Smooth muscle cell (in vitro differentiated cells): ENCODE results near the gene CENPA. TPM values are rescaled to one million over a fixed set of nuclear protein-coding genes. Genes with fewer than 3 reads are reported as not detected.
"Not testable (repeated sequence)": the region's sequence is repeated elsewhere in the genome, so short reads cannot be mapped to it uniquely, and the experiment has no call there.

Source experiments
- DNase-seq: peaks from one replicate; lab custom pipeline; 2025; ENCODE audit not compliant: unreplicated experiment; lab: John Stamatoyannopoulos, UW
- H2AFZ ChIP-seq: fragments of 200-600 bp; sonication (generic); 2 replicates; pipeline ENCODE4 v1.6.0; 2016; ENCODE audit warnings: antibody characterized with exemption, low read depth, mild to moderate bottlenecking
- H3F3A ChIP-seq: fragments of 200-600 bp; sonication (generic); 2 replicates; pipeline ENCODE4 v1.6.0; 2017; ENCODE audit warnings: antibody characterized with exemption, low read depth
- H3K27ac ChIP-seq: fragments of 200-600 bp; sonication (generic); 2 replicates; pipeline ENCODE4 v1.5.1; 2016; ENCODE audit warnings: low read depth, mild to moderate bottlenecking
- H3K27me3 ChIP-seq: fragments of 200-600 bp; sonication (generic); 2 replicates; pipeline ENCODE4 v1.6.1; 2016; ENCODE audit warnings: low read depth, mild to moderate bottlenecking
- H3K36me3 ChIP-seq: fragments of 200-600 bp; sonication (generic); 2 replicates; pipeline ENCODE4 v1.5.1; 2016; ENCODE audit warnings: low read depth
- H3K4me1 ChIP-seq: fragments of 200-600 bp; sonication (generic); 2 replicates; pipeline ENCODE4 v1.5.1; 2016; ENCODE audit warnings: low read depth
- H3K4me2 ChIP-seq: fragments of 200-600 bp; sonication (generic); 2 replicates; pipeline ENCODE4 v1.6.0; 2016; ENCODE audit warnings: mild to moderate bottlenecking
- H3K4me3 ChIP-seq: fragments of 200-600 bp; sonication (generic); 2 replicates; pipeline ENCODE4 v1.5.1; 2016; ENCODE audit warnings: mild to moderate bottlenecking
- H3K79me2 ChIP-seq: fragments of 200-600 bp; sonication (generic); 2 replicates; pipeline ENCODE4 v1.6.0; 2016; ENCODE audit warnings: low read depth, mild to moderate bottlenecking
- H3K9ac ChIP-seq: fragments of 200-600 bp; sonication (generic); 2 replicates; pipeline ENCODE4 v1.6.0; 2016; ENCODE audit warnings: low read depth
- H3K9me3 ChIP-seq: fragments of 200-600 bp; sonication (generic); replicated peaks from 2 replicates; pipeline ENCODE4 v1.5.1; 2016; ENCODE audit warnings: low read depth
- H4K20me1 ChIP-seq: fragments of 200-600 bp; sonication (generic); 2 replicates; pipeline ENCODE4 v1.6.0; 2016; ENCODE audit warnings: low read depth
- CTCF ChIP-seq: fragments of 200-600 bp; sonication (generic); IDR thresholded peaks from 2 replicates; pipeline ENCODE4 v1.5.1; 2017; ENCODE audit warnings: borderline replicate concordance, mild to moderate bottlenecking, antibody characterized with exemption; ENCODE audit not compliant: insufficient read depth, poor library complexity, severe bottlenecking
- WGBS: methylation state at CpG from one replicate; pipeline ENCODE4 v1.1.7; 2016; ENCODE audit warnings: low lambda C conversion rate; 5-methylcytosine and 5-hydroxymethylcytosine counted together
- polyA plus RNA-seq: library from polyadenylated mRNA; unstranded; fragments of >200 nt; fragmentation: Nextera tagmentation; extraction: Ambion mirVana; gene quantifications from 2 replicates; pipeline ENCODE4 v1.2.1, GENCODE V29; 2016
- total RNA-seq: library from RNA; depleted of rRNA; stranded (reverse); fragments of >200 nt; gene quantifications from 2 replicates; pipeline ENCODE4 v1.2.3, GENCODE V29; 2014

Gene CENPA
- total and polyA plus RNA-seq, 2 experiments from 2014 or later, result 0.58 to 7.6 TPM

- TF ChIP-seq CTCF, result no peak
- H3K27ac ChIP-seq, result no peak overlapping the region
- H3K4me2 ChIP-seq, result no peak overlapping the region
- H4K20me1 ChIP-seq, result no peaks in the 10 kb centered on the region
- no peak for DNase-seq
- no peaks in the 10 kb centered on the region for H3K9me3 ChIP-seq
- H3K27me3 ChIP-seq, result no peaks in the 10 kb centered on the region
- no peaks in the 10 kb centered on the region for H3F3A ChIP-seq
- H2AFZ ChIP-seq, result no peak overlapping the region
- H3K36me3 ChIP-seq, result no peaks in the 10 kb centered on the region
- no peak overlapping the region for H3K9ac ChIP-seq
- H3K4me1 ChIP-seq, result peaks cover 2% of the 10 kb centered on the region
- no peaks in the 10 kb centered on the region for H3K79me2 ChIP-seq
- H3K4me3 ChIP-seq, result no peak overlapping the region
- WGBS, result 95% methylated on average over 3 of the region's 3 CpGs
These were observed 40.9 kb upstream of the CENPA start for GRCh38 chr2:26744953-26745352.

GRCh38 chr2:26745609-26746327, 40.1 kb upstream of the CENPA start:
- H2AFZ ChIP-seq, result no peak overlapping the region
- TF ChIP-seq CTCF, result peak; percentile 95
- H3K4me2 ChIP-seq, result no peak overlapping the region
- H3K27ac ChIP-seq, result no peak overlapping the region
- H3K36me3 ChIP-seq, result no peaks in the 10 kb centered on the region
- DNase-seq, result peak; percentile 51
- no peaks in the 10 kb centered on the region for H3K9me3 ChIP-seq
- H3K79me2 ChIP-seq, result no peaks in the 10 kb centered on the region
- no peak overlapping the region for H3K9ac ChIP-seq
- peaks cover 9% of the 10 kb centered on the region for H3K4me1 ChIP-seq
- no peaks in the 10 kb centered on the region for H3K27me3 ChIP-seq
- WGBS, result 28% methylated on average over 9 of the region's 9 CpGs
- H4K20me1 ChIP-seq, result no peaks in the 10 kb centered on the region
- no peak overlapping the region for H3K4me3 ChIP-seq
- no peaks in the 10 kb centered on the region for H3F3A ChIP-seq

- H3K4me3 ChIP-seq, result no peak overlapping the region
- H3K36me3 ChIP-seq, result no peaks in the 10 kb centered on the region
- H3K4me1 ChIP-seq, result peaks cover 9% of the 10 kb centered on the region
- H3K9ac ChIP-seq, result no peak overlapping the region
- H4K20me1 ChIP-seq, result no peaks in the 10 kb centered on the region
- no peaks in the 10 kb centered on the region for H3F3A ChIP-seq
- no peak for DNase-seq
- whole genome bisulfite sequencing, result 82% methylated on average over 3 of the region's 3 CpGs
- no peak for TF ChIP-seq CTCF
- H2AFZ ChIP-seq, result no peak overlapping the region
- H3K4me2 ChIP-seq, result no peak overlapping the region
- H3K79me2 ChIP-seq, result no peaks in the 10 kb centered on the region
- no peaks in the 10 kb centered on the region for H3K9me3 ChIP-seq
- H3K27me3 ChIP-seq, result no peaks in the 10 kb centered on the region
- H3K27ac ChIP-seq, result no peak overlapping the region
These were observed 38.9 kb upstream of the CENPA start for GRCh38 chr2:26746934-26747333.

GRCh38 chr2:26749787-26750420, 36.0 kb upstream of the CENPA start:
- H3K36me3 ChIP-seq, H3K9ac ChIP-seq, H3K4me1 ChIP-seq, DNase-seq, H3K79me2 ChIP-seq, H4K20me1 ChIP-seq, H3K9me3 ChIP-seq, H3K27me3 ChIP-seq, H3F3A ChIP-seq, H3K4me3 ChIP-seq: not testable (repeated sequence)
- Histone ChIP-seq H3K27ac (peak overlapping the region; percentile 71), H2AFZ (peak overlapping the region; percentile 85), H3K4me2 (peak overlapping the region; percentile 75)
- 4% methylated on average over 8 of the region's 8 CpGs for WGBS

- H3K27ac ChIP-seq, result peak overlapping the region; percentile 71
- H3K9me3 ChIP-seq, H3K4me3 ChIP-seq, H4K20me1 ChIP-seq, H3K4me2 ChIP-seq, H3K27me3 ChIP-seq, H3F3A ChIP-seq, H2AFZ ChIP-seq, H3K4me1 ChIP-seq, H3K36me3 ChIP-seq, H3K79me2 ChIP-seq, DNase-seq, H3K9ac ChIP-seq: not testable (repeated sequence)
- WGBS, result 43% methylated on average over 11 of the region's 11 CpGs
These were observed 35.4 kb upstream of the CENPA start for GRCh38 chr2:26750467-26750866.
